ENCODE measurements around the gene SCLY. TPM values are rescaled to one million over a fixed set of nuclear protein-coding genes. Genes with fewer than 3 reads are reported as not detected.
"Not testable (repeated sequence)": the region's sequence is repeated elsewhere in the genome, so short reads cannot be mapped to it uniquely, and the experiment has no call there.

SCLY gene
- total RNA-seq, 1 experiment from 2014 or later = 21.7 TPM

DNA sequence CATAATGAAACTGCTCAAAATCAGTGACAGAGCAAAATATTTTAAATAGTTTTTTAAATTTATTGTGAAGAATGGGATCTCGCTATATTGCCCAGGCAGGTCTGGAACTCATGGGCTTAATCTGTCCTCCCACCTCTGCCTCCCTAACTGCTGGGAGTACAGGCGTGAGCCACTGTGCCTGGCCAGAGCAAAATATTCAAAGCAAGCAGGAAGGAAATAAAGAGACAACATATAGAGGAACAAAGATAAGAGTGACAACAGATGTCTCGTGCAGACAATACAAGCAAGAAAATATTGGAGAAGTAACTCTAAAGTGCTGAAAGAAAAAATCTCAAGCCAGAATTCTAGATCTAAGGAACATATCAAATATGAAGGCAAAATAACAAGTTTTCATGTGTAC lies 5.0 kb upstream of the SCLY start:
- H3K27me3 ChIP-seq (replicated peaks; ENCODE audit: control insufficient read depth, insufficient read depth, low read length) = no peaks in the 10 kb centered on the region
- Mint-ChIP-seq H3K36me3 (ENCODE audit: insufficient read depth, unreplicated experiment) (no peaks in the 10 kb centered on the region), H3K27me3 (ENCODE audit: insufficient read depth, unreplicated experiment) (no peaks in the 10 kb centered on the region), H3K27ac (ENCODE audit: unreplicated experiment) (no peak overlapping the region), H3K4me1 (ENCODE audit: low read depth, unreplicated experiment) (peaks cover 13% of the 10 kb centered on the region), H3K4me3 (ENCODE audit: unreplicated experiment) (no peak overlapping the region), H3K9me3 (ENCODE audit: unreplicated experiment) (peaks cover 9% of the 10 kb centered on the region)
- no TSS peak for BruUV-seq (replicated peaks)
- CTCF ChIA-PET = no interaction called here
- TF ChIP-seq, protein P1, sequence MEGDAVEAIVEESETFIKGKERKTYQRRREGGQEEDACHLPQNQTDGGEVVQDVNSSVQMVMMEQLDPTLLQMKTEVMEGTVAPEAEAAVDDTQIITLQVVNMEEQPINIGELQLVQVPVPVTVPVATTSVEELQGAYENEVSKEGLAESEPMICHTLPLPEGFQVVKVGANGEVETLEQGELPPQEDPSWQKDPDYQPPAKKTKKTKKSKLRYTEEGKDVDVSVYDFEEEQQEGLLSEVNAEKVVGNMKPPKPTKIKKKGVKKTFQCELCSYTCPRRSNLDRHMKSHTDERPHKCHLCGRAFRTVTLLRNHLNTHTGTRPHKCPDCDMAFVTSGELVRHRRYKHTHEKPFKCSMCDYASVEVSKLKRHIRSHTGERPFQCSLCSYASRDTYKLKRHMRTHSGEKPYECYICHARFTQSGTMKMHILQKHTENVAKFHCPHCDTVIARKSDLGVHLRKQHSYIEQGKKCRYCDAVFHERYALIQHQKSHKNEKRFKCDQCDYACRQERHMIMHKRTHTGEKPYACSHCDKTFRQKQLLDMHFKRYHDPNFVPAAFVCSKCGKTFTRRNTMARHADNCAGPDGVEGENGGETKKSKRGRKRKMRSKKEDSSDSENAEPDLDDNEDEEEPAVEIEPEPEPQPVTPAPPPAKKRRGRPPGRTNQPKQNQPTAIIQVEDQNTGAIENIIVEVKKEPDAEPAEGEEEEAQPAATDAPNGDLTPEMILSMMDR (IDR thresholded peaks at IDR 0.05; ENCODE audit: insufficient read depth in 1 of 2, low read depth in 1 of 2, low read length in 1 of 2, severe bottlenecking in 1 of 2, unreplicated experiment in 1 of 2) = no peak
- intact Hi-C loops (cut with micrococcal nuclease; ENCODE audit: unreplicated experiment) = no loop called here
- no peak for DNase-seq
- no peaks in the 10 kb centered on the region for H3K36me3 ChIP-seq (ENCODE audit: control insufficient read depth, insufficient read depth, low read length)
- H3K4me3 ChIP-seq (ENCODE audit: low read depth, low read length) = no peak overlapping the region
- H3K4me1 ChIP-seq = peaks cover 7% of the 10 kb centered on the region
- H3K9me3 ChIP-seq = no peaks in the 10 kb centered on the region
- POLR2A ChIA-PET = no interaction called here

DNA sequence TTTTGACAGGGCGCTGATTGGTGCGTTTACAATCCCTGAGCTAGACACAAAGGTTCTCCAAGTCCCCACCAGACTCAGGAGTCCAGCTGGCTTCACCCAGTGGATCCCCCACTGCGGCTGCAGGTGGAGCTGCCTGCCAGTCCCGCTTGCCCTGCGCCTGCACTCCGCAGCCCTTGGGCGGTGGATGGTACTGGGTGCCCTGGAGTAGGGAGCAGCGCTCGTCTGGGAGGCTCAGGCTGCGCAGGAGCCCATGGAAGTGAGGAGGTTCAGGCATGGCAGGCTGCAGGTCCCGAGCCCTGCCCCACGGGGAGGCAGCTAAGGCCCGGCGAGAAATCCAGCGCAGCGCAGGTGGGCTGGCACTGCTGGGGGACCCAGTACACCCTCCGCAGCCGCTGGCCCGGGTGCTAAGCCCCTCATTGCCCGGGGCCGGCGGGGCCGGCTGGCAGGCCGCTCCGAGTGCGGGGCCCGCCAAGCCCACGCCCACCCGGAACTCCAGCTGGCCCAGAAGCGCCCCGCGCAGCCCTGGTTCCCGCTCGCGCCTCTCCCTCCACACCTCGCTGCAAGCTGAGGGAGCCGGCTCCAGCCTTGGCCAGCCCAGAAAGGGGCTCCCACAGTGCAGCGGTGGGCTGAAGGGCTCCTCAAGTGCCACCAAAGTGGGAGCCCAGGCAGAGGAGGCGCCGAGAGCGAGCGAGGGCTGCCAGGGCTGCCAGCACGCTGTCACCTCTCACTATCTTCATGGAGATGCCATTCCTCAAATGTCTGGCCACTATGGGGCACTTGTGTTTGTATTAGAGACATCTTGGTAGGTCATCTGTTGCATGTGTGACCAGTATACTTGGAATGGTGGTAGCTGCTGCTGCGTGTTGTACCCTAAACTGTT lies 2.9 kb upstream of the SCLY start:
- DNase-seq; BruUV-seq (replicated peaks); intact Hi-C loops (cut with micrococcal nuclease; ENCODE audit: unreplicated experiment); H3K4me3 ChIP-seq (ENCODE audit: low read depth, low read length); H3K27me3 Mint-ChIP-seq (ENCODE audit: insufficient read depth, unreplicated experiment); H3K27me3 ChIP-seq (replicated peaks; ENCODE audit: control insufficient read depth, insufficient read depth, low read length); H3K4me3 Mint-ChIP-seq (ENCODE audit: unreplicated experiment); H3K36me3 Mint-ChIP-seq (ENCODE audit: insufficient read depth, unreplicated experiment); H3K27ac Mint-ChIP-seq (ENCODE audit: unreplicated experiment); H3K4me1 ChIP-seq; H3K9me3 Mint-ChIP-seq (ENCODE audit: unreplicated experiment); H3K9me3 ChIP-seq; CTCF ChIA-PET; H3K36me3 ChIP-seq (ENCODE audit: control insufficient read depth, insufficient read depth, low read length); POLR2A ChIA-PET: not testable (repeated sequence)
- peaks cover 20% of the 10 kb centered on the region for H3K4me1 Mint-ChIP-seq (ENCODE audit: low read depth, unreplicated experiment)

DNA sequence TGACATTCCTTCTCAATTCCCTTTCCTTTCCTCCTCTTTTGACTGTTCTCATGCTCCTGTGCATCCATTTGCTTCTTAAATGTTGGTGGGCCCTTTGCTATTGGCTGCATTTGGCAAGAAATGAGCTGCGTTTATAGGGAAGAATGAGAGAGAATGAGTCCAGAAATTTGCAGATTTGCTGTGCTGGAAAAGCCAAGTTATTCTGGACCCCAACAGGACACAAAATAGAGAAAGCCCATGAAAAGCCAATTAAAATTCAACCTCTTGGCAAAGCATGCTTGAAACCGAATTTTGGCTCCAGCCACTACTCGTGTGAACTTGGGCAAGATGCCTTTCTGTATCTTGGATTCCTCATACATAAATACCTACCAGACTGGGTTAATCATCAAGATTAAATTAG lies 1.3 kb upstream of the SCLY start:
- H3K27ac Mint-ChIP-seq (ENCODE audit: unreplicated experiment) = no peak overlapping the region

More for the DNA sequence above, 1.3 kb upstream of the SCLY start:
- intact Hi-C loops (cut with micrococcal nuclease; ENCODE audit: unreplicated experiment) = no loop called here
- no peaks in the 10 kb centered on the region for H3K27me3 ChIP-seq (replicated peaks; ENCODE audit: control insufficient read depth, insufficient read depth, low read length)
- Mint-ChIP-seq H3K9me3 (ENCODE audit: unreplicated experiment) (peaks cover 9% of the 10 kb centered on the region), H3K36me3 (ENCODE audit: insufficient read depth, unreplicated experiment) (no peaks in the 10 kb centered on the region), H3K4me3 (ENCODE audit: unreplicated experiment) (peak overlapping the region; percentile 82), H3K27me3 (ENCODE audit: insufficient read depth, unreplicated experiment) (no peaks in the 10 kb centered on the region), H3K4me1 (ENCODE audit: low read depth, unreplicated experiment) (peaks cover 20% of the 10 kb centered on the region)
- no peaks in the 10 kb centered on the region; the same call in 1 of the 2 replicates for H3K36me3 ChIP-seq (ENCODE audit: control insufficient read depth, insufficient read depth, low read length)
- H3K4me3 ChIP-seq (ENCODE audit: low read depth, low read length) = peak overlapping the region; percentile 74
- TF ChIP-seq, protein P1 (IDR thresholded peaks at IDR 0.05; ENCODE audit: insufficient read depth in 1 of 2, low read depth in 1 of 2, low read length in 1 of 2, severe bottlenecking in 1 of 2, unreplicated experiment in 1 of 2) = no peak
- H3K4me1 ChIP-seq = peaks cover 13% of the 10 kb centered on the region
- TSS peak; percentile 86 for BruUV-seq (replicated peaks)
- CTCF ChIA-PET = no interaction called here
- no peaks in the 10 kb centered on the region for H3K9me3 ChIP-seq
- POLR2A ChIA-PET = no interaction called here
- DNase-seq = no peak

Data from Caco-2 (cell line).